Adrenal gland (tissue), 5 donors: ENCODE measurements around the gene FAM118B.

ENCODE experiments used
- CTCF ChIP-seq, 6 experiments: fragments of 450-650 bp in 4 of 6; fragments of 200-600 bp in 2 of 6; sonication (generic) in 1 of 6; IDR thresholded peaks; 1 replicate in 5 of 6; 2 replicates in 1 of 6; pipeline versions ENCODE4 v1.5.1 to v1.8.0; 2016 to 2021; ENCODE audit warnings: antibody characterized with exemption in 6 of 6, mild to moderate bottlenecking in 2 of 6, moderate library complexity in 1 of 6
- POLR2A ChIP-seq, 2 donors: fragments of 450-650 bp; IDR thresholded peaks; one replicate each; pipeline ENCODE4 v1.6.1; 2017; ENCODE audit warnings: antibody characterized with exemption in 2 of 2, mild to moderate bottlenecking in 2 of 2, moderate library complexity in 1 of 2
- donor health status: DM: no; HTN: no; CAD: no.

- TF ChIP-seq POLR2A (IDR thresholded peaks at IDR 0.05) (no peak), CTCF (IDR thresholded peaks at IDR 0.05) (no peak)
Measured at GRCh38 chr11:126262216-126262615, 50.6 kb downstream of the FAM118B start.
